NB4 (cell line): Measurements from ENCODE around the gene RAB5IF.
"Not testable (repeated sequence)": the region's sequence is repeated elsewhere in the genome, so short reads cannot be mapped to it uniquely, and the experiment has no call there.

Source experiments
- DNase-seq: peaks from one replicate; pipeline ENCODE4 v3.0.0; 2010; ENCODE audit warnings: low read depth
- H3K4me3 ChIP-seq: one replicate; pipeline ENCODE4 v1.5.1; 2011; ENCODE audit warnings: mild to moderate bottlenecking, low read depth, low read length, moderate library complexity
- MYC ChIP-seq: IDR thresholded peaks from 2 replicates; pipeline ENCODE4 v1.6.1; 2011; ENCODE audit warnings: low read depth, low read length
- POLR2A ChIP-seq: IDR thresholded peaks from 2 replicates; pipeline ENCODE4 v1.6.1; 2011; ENCODE audit warnings: mild to moderate bottlenecking; ENCODE audit not compliant: insufficient read length; ENCODE audit errors: extremely low read depth
- TF ChIP-seq, protein P1 (sequence below): IDR thresholded peaks from 2 replicates; pipeline ENCODE4 v1.6.1; 2011; ENCODE audit warnings: low read depth, low read length
- TF ChIP-seq, protein P2 (sequence below): IDR thresholded peaks from one replicate; pipeline ENCODE4 v1.5.1; 2012; ENCODE audit warnings: low read depth, low read length

RAB5IF gene

DNA sequence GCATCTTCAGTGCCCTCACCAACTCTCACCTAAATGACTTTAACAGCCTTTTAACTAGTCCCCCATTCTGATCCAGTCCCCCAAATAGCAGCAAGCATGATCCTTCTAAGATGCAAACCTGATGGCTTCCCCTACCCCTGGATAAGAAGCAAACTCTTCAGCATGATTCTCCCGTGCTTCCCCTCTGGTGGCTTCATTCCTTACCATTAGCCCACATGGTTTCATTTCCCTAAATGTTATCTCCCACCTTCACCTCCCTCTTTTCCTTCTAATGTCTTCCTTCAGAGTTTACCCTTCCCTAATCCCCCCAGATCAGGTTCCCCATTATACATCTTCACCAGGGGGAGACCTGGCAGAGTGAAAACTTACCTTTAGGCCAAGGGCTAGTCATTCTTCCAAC lies 4.0 kb upstream of the RAB5IF start:
- TF ChIP-seq MYC (no peak), POLR2A (no peak)
- TF ChIP-seq, protein P1, sequence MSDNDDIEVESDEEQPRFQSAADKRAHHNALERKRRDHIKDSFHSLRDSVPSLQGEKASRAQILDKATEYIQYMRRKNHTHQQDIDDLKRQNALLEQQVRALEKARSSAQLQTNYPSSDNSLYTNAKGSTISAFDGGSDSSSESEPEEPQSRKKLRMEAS, result no peak
- TF ChIP-seq, protein P2, sequence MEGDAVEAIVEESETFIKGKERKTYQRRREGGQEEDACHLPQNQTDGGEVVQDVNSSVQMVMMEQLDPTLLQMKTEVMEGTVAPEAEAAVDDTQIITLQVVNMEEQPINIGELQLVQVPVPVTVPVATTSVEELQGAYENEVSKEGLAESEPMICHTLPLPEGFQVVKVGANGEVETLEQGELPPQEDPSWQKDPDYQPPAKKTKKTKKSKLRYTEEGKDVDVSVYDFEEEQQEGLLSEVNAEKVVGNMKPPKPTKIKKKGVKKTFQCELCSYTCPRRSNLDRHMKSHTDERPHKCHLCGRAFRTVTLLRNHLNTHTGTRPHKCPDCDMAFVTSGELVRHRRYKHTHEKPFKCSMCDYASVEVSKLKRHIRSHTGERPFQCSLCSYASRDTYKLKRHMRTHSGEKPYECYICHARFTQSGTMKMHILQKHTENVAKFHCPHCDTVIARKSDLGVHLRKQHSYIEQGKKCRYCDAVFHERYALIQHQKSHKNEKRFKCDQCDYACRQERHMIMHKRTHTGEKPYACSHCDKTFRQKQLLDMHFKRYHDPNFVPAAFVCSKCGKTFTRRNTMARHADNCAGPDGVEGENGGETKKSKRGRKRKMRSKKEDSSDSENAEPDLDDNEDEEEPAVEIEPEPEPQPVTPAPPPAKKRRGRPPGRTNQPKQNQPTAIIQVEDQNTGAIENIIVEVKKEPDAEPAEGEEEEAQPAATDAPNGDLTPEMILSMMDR, result no peak
- H3K4me3 ChIP-seq, result no peak overlapping the region
- DNase-seq, result no peak

DNA sequence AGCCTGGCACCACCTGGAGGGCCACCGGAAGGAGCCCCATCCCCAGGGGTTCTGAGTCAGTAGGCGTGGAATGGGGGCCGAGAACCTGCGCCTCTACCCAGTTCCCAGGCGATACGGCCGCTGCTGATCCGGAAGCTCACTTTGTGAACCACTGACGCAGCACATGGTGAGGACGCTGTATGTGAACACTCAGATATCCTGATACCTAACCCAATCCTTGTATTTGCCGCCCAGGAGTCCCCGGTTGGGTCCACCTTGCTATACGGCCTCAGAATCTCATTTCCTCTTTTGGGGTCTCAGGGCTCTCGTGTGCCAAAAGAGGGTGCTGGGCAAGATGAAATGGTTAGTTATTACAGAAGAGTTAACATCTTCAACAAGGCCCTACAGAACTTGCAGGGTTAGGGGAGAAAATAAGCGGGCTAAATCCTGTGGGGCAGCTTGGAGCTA lies 604 bp upstream of the RAB5IF start:
- TF ChIP-seq, protein P2, result no peak
- TF ChIP-seq MYC (peak; percentile 74), POLR2A (no peak)
- TF ChIP-seq, protein P1, result peak; percentile 89
- peak; percentile 91 for DNase-seq
- H3K4me3 ChIP-seq, result peak overlapping the region; percentile 76

DNA sequence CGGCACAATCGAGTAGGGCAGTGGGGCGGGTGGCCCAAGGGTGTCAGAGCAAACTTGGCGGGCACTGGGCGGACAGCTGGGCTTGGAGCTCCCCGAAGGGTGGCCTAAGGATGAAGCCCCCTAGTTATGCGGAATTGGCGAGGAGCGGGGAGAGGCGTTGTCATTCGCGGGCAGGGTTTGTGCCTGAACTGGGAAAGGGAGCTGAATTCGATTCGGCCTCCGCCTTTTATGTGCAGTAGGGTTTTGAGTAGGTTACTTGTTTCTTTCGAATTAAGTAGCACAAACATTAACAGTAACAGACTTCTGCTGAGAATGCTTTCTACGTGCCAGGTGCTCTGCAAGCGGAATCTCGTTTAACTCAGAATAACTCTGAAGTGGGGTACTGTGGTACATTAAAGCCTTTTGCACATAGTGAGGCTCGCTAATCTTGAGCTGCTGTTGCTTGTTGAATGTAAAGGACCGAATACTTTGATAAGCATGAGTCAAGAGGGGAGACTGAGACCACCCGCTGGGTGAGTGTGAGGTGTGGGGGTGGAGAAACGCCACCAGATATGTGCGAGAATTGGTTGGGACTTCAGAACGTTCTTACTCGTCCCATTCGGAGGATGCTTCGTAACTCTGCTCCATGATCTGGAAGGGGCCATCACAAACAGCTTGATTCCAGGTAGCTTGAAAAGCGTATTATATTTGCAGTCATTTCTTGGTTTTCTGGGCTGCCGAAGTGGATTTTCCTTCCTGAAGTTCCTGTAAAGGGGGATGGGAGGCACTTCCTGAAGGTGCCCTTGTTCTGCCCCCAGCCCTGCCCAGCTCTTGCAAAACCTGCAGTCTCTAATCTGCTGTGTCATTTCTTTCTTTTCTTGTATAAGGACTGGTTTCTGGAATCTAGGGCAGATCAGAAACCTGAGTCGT lies 833 bp downstream of the RAB5IF start:
- peak; percentile 28; the same call in 1 of the 2 replicates for TF ChIP-seq MYC
- TF ChIP-seq, protein P2, result no peak
- peak; percentile 23 for TF ChIP-seq POLR2A
- TF ChIP-seq, protein P1, result no peak
- DNase-seq, result peak; percentile 90
- H3K4me3 ChIP-seq, result peak overlapping the region; percentile 93

DNA sequence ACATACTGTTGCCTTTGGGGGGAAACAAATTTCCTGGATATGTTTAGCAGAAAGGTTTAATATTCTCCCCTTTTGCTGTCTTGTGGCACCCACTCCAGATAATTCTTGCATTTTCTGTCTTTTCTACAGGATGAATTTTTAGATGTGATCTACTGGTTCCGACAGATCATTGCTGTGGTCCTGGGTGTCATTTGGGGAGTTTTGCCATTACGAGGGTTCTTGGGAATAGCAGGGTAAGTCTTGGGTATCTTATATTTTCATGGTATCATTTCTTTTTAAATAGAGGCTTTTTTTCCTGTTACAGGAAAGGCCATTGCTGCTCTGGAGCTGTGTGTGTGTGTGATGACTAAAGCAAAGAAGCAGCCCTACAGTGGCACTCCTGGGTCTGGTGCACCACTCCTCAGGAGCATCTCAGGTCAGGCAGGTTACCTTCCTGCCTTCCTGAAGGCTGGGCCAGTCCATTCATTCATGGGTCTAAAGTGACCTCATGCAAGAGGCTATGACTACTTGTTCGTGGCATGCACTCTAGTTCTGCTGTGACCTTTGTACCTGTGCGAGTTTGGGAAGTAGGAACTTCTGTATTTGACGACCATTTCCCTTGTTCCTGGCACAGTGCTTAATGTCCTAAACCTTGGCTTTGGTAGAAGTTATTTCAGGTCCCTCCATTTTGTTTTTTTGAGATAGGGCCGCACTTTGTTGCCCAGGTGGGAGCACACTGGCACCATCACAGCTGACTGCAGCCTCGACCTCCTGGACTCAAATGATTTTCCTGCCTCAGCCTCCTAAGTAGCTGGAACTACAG lies 2.2 kb downstream of the RAB5IF start:
- TF ChIP-seq, protein P1, result no peak
- TF ChIP-seq POLR2A (no peak), MYC (no peak)
- TF ChIP-seq, protein P2, result no peak
- DNase-seq, result no peak
- H3K4me3 ChIP-seq, result peak overlapping the region; percentile 93

DNA sequence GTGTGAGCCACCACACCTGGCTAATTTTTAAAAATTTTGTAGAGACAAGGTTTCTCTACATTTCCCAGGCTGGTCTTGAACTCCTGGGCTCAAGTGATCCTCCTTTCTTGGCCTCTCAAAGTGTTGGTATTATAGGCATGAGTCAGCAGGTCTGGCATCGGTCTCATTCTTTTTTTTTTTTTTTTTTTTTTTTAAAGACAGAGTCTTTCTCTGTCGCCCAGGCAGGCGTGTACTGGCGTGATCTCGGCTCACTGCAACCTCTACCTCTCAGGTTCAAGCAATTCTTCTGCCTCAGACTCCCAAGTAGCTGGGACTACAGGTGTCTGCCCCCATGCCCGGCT lies 2.8 kb downstream of the RAB5IF start:
- H3K4me3 ChIP-seq, result peak overlapping the region; percentile 93

DNA sequence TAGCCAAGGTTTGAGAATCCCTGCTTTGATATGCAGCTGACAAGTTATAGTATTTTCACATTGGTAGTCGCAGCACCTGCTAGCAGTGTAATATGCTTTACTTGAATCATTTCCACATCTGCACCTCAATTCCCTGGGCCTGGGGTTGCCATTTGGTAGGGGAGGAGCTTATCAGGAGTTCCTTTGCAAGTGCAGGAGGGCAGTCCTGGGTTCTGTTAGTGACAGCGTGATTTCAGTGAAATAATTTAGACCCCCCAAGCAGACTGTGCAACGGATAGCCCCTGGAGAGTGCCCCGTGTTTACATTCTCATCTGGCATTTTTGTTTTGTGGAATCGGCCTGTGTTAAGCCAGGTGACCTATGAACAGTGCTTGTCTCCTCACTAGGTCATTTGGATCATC lies 6.0 kb downstream of the RAB5IF start:
- DNase-seq, result no peak
- TF ChIP-seq, protein P2, result no peak
- TF ChIP-seq MYC (no peak), POLR2A (no peak)
- TF ChIP-seq, protein P1, result no peak
- no peak overlapping the region for H3K4me3 ChIP-seq

More for the DNA sequence above, 2.8 kb downstream of the RAB5IF start:
- not testable (repeated sequence) for DNase-seq
